Measurements from ENCODE around the gene ADARB2.

DNA sequence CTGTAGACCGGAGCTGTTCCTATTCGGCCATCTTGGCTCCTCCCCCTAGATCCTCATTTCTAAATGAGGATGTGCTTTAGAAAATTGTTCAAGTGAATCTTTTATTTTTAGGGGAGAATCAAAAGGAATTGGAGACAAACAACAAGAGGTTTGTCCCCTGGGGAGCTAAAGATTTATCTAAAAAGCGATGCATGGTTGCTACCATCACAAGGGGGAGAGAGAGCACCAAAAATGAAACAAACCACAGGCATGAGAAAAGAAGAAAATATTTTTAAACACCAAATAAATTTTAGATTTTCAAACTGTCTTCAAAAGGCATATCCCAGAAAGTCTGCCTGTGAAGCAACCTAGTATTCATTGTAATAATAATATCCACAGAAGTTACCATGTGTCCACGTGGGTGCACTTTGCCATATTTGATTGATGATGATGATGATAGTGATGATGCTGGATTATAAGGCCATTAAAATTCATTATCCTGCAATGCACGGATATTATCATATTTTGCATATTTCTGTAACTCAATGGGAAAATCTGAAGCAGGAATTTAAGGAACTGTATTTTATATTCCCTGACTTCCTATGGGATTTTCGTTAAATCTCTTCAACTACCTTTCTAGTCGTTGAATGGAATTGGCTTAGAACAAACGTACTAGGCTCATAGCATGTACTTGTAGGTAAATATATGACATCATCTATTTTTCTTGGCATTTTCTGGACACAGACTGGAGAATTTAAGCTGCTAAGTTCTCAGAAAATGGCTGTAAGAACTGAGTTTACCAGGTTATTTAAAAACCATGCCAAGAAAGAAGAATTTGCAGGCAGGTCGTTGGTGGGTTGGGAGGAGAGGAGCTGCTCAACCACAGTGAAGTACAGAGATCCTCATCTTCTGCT, 509.6 kb downstream of the ADARB2 start:
- TF ChIP-seq POLR2A (IDR thresholded peaks at IDR 0.05; ENCODE audit: low read depth, low read length): no peak
- no peak for TF ChIP-seq TAF1 (IDR thresholded peaks at IDR 0.05; ENCODE audit: low read depth, low read length)
- TF ChIP-seq POLR2AphosphoS5 (IDR thresholded peaks at IDR 0.05; ENCODE audit: low read depth, low read length): no peak
- no peak for TF ChIP-seq SPI1 (IDR thresholded peaks at IDR 0.05; ENCODE audit: low read depth, low read length)
